K562 (cell line): ENCODE measurements around the gene ZFP62. TPM values are rescaled to one million over a fixed set of nuclear protein-coding genes. Genes with fewer than 3 reads are reported as not detected.

ENCODE experiments used
- ATAC-seq: fragments of 200-7000 bp; cut with Tn5 transposase; 3 replicates; pipeline ENCODE4 v1.9.1; 2020; ENCODE audit warnings: moderate library complexity
- BruUV-seq: library from RNA; stranded (reverse); fragments of 400-500 nt; replicated peaks from 2 replicates; lab custom pipeline; 2021; lab: Mats Ljungman, UMichigan
- CTCF ChIA-PET: fragments of 300-600 bp; formaldehyde crosslinking; extraction: SDS; loops from one replicate; lab custom pipeline; 2021; ENCODE audit warnings: low intra/inter-chr PET ratio; lab: Yijun Ruan, JAX
- POLR2A ChIA-PET: fragments of 300-600, 350-650 bp; sonication (Branson Sonifier 250); formaldehyde crosslinking; extraction: SDS; loops from one replicate; lab custom pipeline; 2021; ENCODE audit warnings: antibody characterized with exemption, inconsistent platforms; lab: Yijun Ruan, JAX
- DNase-seq, 4 experiments: peaks; one replicate each; pipeline versions ENCODE4 v3.0.0 to v3.0.0-alpha.2; 2011 to 2018; ENCODE audit warnings: low spot score in 3 of 4, mixed read lengths in 3 of 4; ENCODE audit errors: extremely low read depth in 1 of 4
- FAIRE-seq: peaks from 2 replicates; lab custom pipeline; 2011; peaks lifted over from hg19 to GRCh38; lab: Jason Lieb, UNC
- H2AFZ ChIP-seq: 2 replicates; pipeline ENCODE4 v1.6.0; 2011; ENCODE audit warnings: low read depth, low read length, control low read depth, inconsistent platforms
- H3K27ac ChIP-seq: fragments of 200-600 bp; 3 replicates; pipeline ENCODE4 v1.8.0; 2011; ENCODE audit warnings: low read depth, mild to moderate bottlenecking, control low read depth, inconsistent platforms, low read length, moderate library complexity, mixed read lengths; ENCODE audit errors: extremely low read depth
- H3K27me3 ChIP-seq, 2 experiments: fragments of 300-600 bp in 1 of 2; 2 replicates in 1 of 2; 3 replicates in 1 of 2; pipeline versions ENCODE4 v1.6.0 to v1.8.0; 2011; ENCODE audit warnings: inconsistent platforms in 2 of 2, low read length in 2 of 2, mild to moderate bottlenecking in 1 of 2, mixed read lengths in 1 of 2, moderate library complexity in 1 of 2; ENCODE audit not compliant: control insufficient read depth in 2 of 2, insufficient read depth in 2 of 2
- H3K36me3 ChIP-seq: fragments of 300-600 bp; 3 replicates; pipeline ENCODE4 v1.8.0; 2011; ENCODE audit warnings: mild to moderate bottlenecking, low read length, inconsistent platforms; ENCODE audit not compliant: control insufficient read depth, insufficient read depth
- H3K4me1 ChIP-seq, 2 experiments: fragments of 200-600 bp in 1 of 2; replicated peaks in 1 of 2; 2 replicates in 1 of 2; 3 replicates in 1 of 2; pipeline versions ENCODE4 v1.5.1 to v1.8.0; 2011; ENCODE audit warnings: inconsistent platforms in 2 of 2, low read length in 2 of 2, mild to moderate bottlenecking in 1 of 2, mixed read lengths in 1 of 2, moderate library complexity in 1 of 2; ENCODE audit not compliant: control insufficient read depth in 2 of 2, insufficient read depth in 2 of 2
- H3K4me2 ChIP-seq: 2 replicates; pipeline ENCODE4 v1.6.1; 2011; ENCODE audit warnings: low read length, control low read depth, inconsistent platforms, mixed read lengths; ENCODE audit not compliant: insufficient read depth
- H3K4me3 ChIP-seq: fragments of 200-600 bp; sonication (generic), shearing (Covaris generic); 2 replicates; pipeline ENCODE4 v1.5.1; 2016; ENCODE audit warnings: control low read depth, inconsistent platforms
- H3K79me2 ChIP-seq: fragments of 200-600 bp; 3 replicates; pipeline ENCODE4 v1.8.0; 2011; ENCODE audit warnings: low read length, inconsistent platforms; ENCODE audit not compliant: control insufficient read depth, insufficient read depth
- H3K9ac ChIP-seq, 2 experiments: 2 replicates each; pipeline versions ENCODE4 v1.6.0 to v1.6.1; 2011; ENCODE audit warnings: low read depth in 2 of 2, low read length in 2 of 2, control low read depth in 1 of 2, inconsistent platforms in 1 of 2, mild to moderate bottlenecking in 1 of 2, mixed read lengths in 1 of 2; ENCODE audit not compliant: insufficient read depth in 1 of 2
- H3K9me1 ChIP-seq: one replicate; pipeline ENCODE4 v1.6.0; 2011; ENCODE audit warnings: inconsistent platforms, mild to moderate bottlenecking, low read length, moderate library complexity; ENCODE audit not compliant: control insufficient read depth, insufficient read depth
- H3K9me3 ChIP-seq: replicated peaks from 2 replicates; pipeline ENCODE4 v1.5.1; 2011; ENCODE audit warnings: low read depth, low read length, inconsistent platforms; ENCODE audit not compliant: control insufficient read depth, insufficient read depth
- H4K20me1 ChIP-seq: replicated peaks from 2 replicates; pipeline ENCODE4 v1.6.1; 2011; ENCODE audit warnings: low read length, inconsistent platforms, mixed read lengths; ENCODE audit not compliant: control insufficient read depth, insufficient read depth
- ATF3 ChIP-seq, 2 experiments: fragments of 450-650 bp in 1 of 2; sonication (generic) in 1 of 2; formaldehyde crosslinking in 1 of 2; IDR thresholded peaks in 1 of 2; conservative IDR thresholded peaks in 1 of 2; 2 replicates each; pipeline versions ENCODE4 v1.6.1 to v1.8.1; 2016 to 2023; ENCODE audit warnings: mild to moderate bottlenecking in 2 of 2, moderate library complexity in 2 of 2, inconsistent platforms in 1 of 2, missing genetic modification reagents in 1 of 2
- MGA ChIP-seq: fragments of 450-650 bp; IDR thresholded peaks from 2 replicates; pipeline ENCODE4 v1.6.1; 2016; ENCODE audit warnings: mild to moderate bottlenecking, moderate library complexity
- MNT ChIP-seq, 2 experiments: fragments of 450-650 bp; conservative IDR thresholded peaks; 2 replicates each; pipeline ENCODE4 v1.6.1; 2017; ENCODE audit warnings: mild to moderate bottlenecking in 2 of 2, moderate library complexity in 2 of 2
- NCOA4 ChIP-seq: fragments of 450-650 bp; IDR thresholded peaks from 2 replicates; pipeline ENCODE4 v1.6.1; 2018; ENCODE audit warnings: mild to moderate bottlenecking; ENCODE audit not compliant: partially characterized antibody
- PCBP1 ChIP-seq: fragments of 200-400 bp; formaldehyde crosslinking; IDR thresholded peaks from 2 replicates; pipeline ENCODE4 v1.6.1; 2018; ENCODE audit warnings: mild to moderate bottlenecking, low read depth, low read length; ENCODE audit not compliant: poor library complexity, severe bottlenecking
- ZNF347 ChIP-seq: fragments of 450-650 bp; formaldehyde crosslinking; IDR thresholded peaks from 2 replicates; pipeline ENCODE4 v1.4.0; 2020; ENCODE audit warnings: low read depth, mild to moderate bottlenecking, moderate library complexity
- ZNF778 ChIP-seq: fragments of 450-650 bp; formaldehyde crosslinking; IDR thresholded peaks from 2 replicates; pipeline ENCODE4 v1.4.0; 2020; ENCODE audit warnings: mild to moderate bottlenecking, moderate library complexity
- WGBS: fragments of 100-300 bp; shearing (Covaris generic); methylation state at CpG from one replicate; pipeline ENCODE4 v1.1.6; 2016; ENCODE audit warnings: low coverage, mixed read lengths; ENCODE audit not compliant: insufficient coverage; ENCODE audit errors: missing lambda C conversion rate; 5-methylcytosine and 5-hydroxymethylcytosine counted together
- in situ Hi-C: fragments of 300-500 bp; cut with MboI; formaldehyde crosslinking; loops from 4 replicates; pipeline ENCODE4 v1.15.0; 2018; ENCODE audit warnings: inconsistent platforms, mixed read lengths
- intact Hi-C: fragments of 100-400 bp; cut with micrococcal nuclease; formaldehyde crosslinking; loops from 2 replicates; pipeline ENCODE4 v1.14.2; 2022
- polyA plus RNA-seq, 8 experiments: library from polyadenylated mRNA; depleted of rRNA in 4 of 8; stranded (reverse) in 5 of 8; unstranded in 3 of 8; fragments of >200 nt; fragmentation: Nextera tagmentation in 2 of 8; fragmentation: Illumina TruSeq in 1 of 8; extraction: Ambion mirVana in 2 of 8; extraction: Trizol in 1 of 8; gene quantifications; 2 replicates each; pipeline versions ENCODE4 v1.2.1 to v1.2.3, GENCODE V29; 2011 to 2014; ENCODE audit warnings: inconsistent platforms in 1 of 8, missing spikeins in 1 of 8
- total RNA-seq, 7 experiments: library from RNA; depleted of rRNA in 6 of 7; stranded (reverse); fragments of >200 nt in 6 of 7; fragmentation: Illumina TruSeq in 2 of 7; extraction: Trizol in 2 of 7; gene quantifications; 2 replicates each; pipeline versions ENCODE4 v1.2.1 to v1.2.3, GENCODE V29; 2011 to 2021; ENCODE audit warnings: low replicate concordance in 1 of 7

Gene ZFP62
- total and polyA plus RNA-seq, 9 of the 15 experiments (the other 6 are each of a cell fraction or from before 2014, with no cell fraction given), result 12.2 to 37.5 (median 25.0) TPM

- DNase-seq, result no peak
- Histone ChIP-seq H3K9me3 (no peaks in the 10 kb centered on the region), H3K79me2 (no peaks in the 10 kb centered on the region), H3K9ac (no peak overlapping the region), H3K36me3 (no peaks in the 10 kb centered on the region), H3K27me3 (no peaks in the 10 kb centered on the region), H3K4me3 (no peak overlapping the region), H3K9me1 (no peaks in the 10 kb centered on the region), H4K20me1 (no peaks in the 10 kb centered on the region), H3K4me1 (peaks cover 18 to 31% of the 10 kb centered on the region in 2 experiments), H3K27ac (no peak overlapping the region), H2AFZ (no peak overlapping the region), H3K4me2 (no peak overlapping the region)
- FAIRE-seq, result peak; percentile 46
- ChIA-PET CTCF (no interaction called here), POLR2A (interaction anchor here (0.6 to 1.4 kb wide), 3 partner anchors 10 to 76 kb away, joined by 3 to 4 read pairs (median 3); no protein-coding TSS in a partner anchor)
- WGBS, result 82% methylated on average over 10 of the region's 10 CpGs
- ATAC-seq, result no peak
- intact Hi-C loops (no loop called here), in situ Hi-C loops (no loop called here)
- BruUV-seq, result no TSS peak
- no peak for TF ChIP-seq ZNF778
- no peak for TF ChIP-seq NCOA4
- TF ChIP-seq PCBP1, result no peak
- no peak for TF ChIP-seq MNT (conservative IDR thresholded peaks at IDR 0.05)
- TF ChIP-seq ATF3 (IDR thresholded peaks at IDR 0.05), result no peak
- no peak for TF ChIP-seq ATF3 (CRISPR knock-in tag; conservative IDR thresholded peaks at IDR 0.05)
- no peak for TF ChIP-seq MGA
- TF ChIP-seq ZNF347, result no peak
Measured at GRCh38 chr5:180875860-180876426, 14.9 kb upstream of the ZFP62 start.
